Activated CD8-positive, alpha-beta memory T cell treated with anti-CD3 and anti-CD28 coated beads, Interleukin-2, amount 10 ng/mL, durations not matched to agents 7 days and 5 days (primary cell): ENCODE data around the gene TSC22D2. TPM values are rescaled to one million over a fixed set of nuclear protein-coding genes. Genes with fewer than 3 reads are reported as not detected.
"Not testable (repeated sequence)": the region's sequence is repeated elsewhere in the genome, so short reads cannot be mapped to it uniquely, and the experiment has no call there.

Experiments used
- ATAC-seq: fragments of 150-1000 bp; cut with Tn5 transposase; one replicate; pipeline ENCODE4 v1.10.0; 2021; ENCODE audit warnings: moderate library complexity
- CTCF ChIA-PET: fragments of 350-600 bp; sonication (Branson Sonifier 250); formaldehyde crosslinking; loops from one replicate; lab custom pipeline; 2021; ENCODE audit warnings: antibody characterized with exemption; lab: Charles Lee
- DNase-seq: peaks from one replicate; pipeline ENCODE4 v3.0.0-alpha.2; 2020
- H3K27ac Mint-ChIP-seq: one replicate; pipeline ENCODE4 v1.8.0; 2021; ENCODE audit warnings: mild to moderate bottlenecking, mixed read lengths
- H3K27me3 Mint-ChIP-seq: one replicate; pipeline ENCODE4 v1.8.0; 2021; ENCODE audit warnings: mixed read lengths
- H3K36me3 Mint-ChIP-seq: one replicate; pipeline ENCODE4 v1.8.0; 2021; ENCODE audit warnings: mild to moderate bottlenecking, mixed read lengths
- H3K4me1 Mint-ChIP-seq: one replicate; pipeline ENCODE4 v1.8.0; 2021; ENCODE audit warnings: mixed read lengths
- H3K4me3 Mint-ChIP-seq: one replicate; pipeline ENCODE4 v1.8.0; 2021; ENCODE audit warnings: mild to moderate bottlenecking, moderate library complexity, mixed read lengths
- H3K9me3 Mint-ChIP-seq: one replicate; pipeline ENCODE4 v1.8.0; 2022; ENCODE audit warnings: low read depth, mixed read lengths
- total RNA-seq, 2 experiments: library from RNA; stranded (reverse); gene quantifications; one replicate each; pipeline ENCODE4 v1.2.3, GENCODE V29; 2021

TSC22D2 gene
- total RNA-seq, 2 experiments from 2014 or later: 8.5 to 10.0 TPM

GRCh38 chr3:150472421-150472820 is 64.3 kb downstream of the TSC22D2 start:
- no peak for ATAC-seq
- no peak overlapping the region for H3K27ac Mint-ChIP-seq
- CTCF ChIA-PET: no interaction called here

GRCh38 chr3:150473161-150473560 is 65.1 kb downstream of the TSC22D2 start:
- H3K27me3 Mint-ChIP-seq, DNase-seq, ATAC-seq, CTCF ChIA-PET, H3K4me3 Mint-ChIP-seq, H3K4me1 Mint-ChIP-seq, H3K9me3 Mint-ChIP-seq, H3K36me3 Mint-ChIP-seq, H3K27ac Mint-ChIP-seq: not testable (repeated sequence)

More at GRCh38 chr3:150472421-150472820, 64.3 kb downstream of the TSC22D2 start:
- peaks cover 3% of the 10 kb centered on the region for H3K9me3 Mint-ChIP-seq
- H3K4me1 Mint-ChIP-seq: no peaks in the 10 kb centered on the region
- H3K27me3 Mint-ChIP-seq: peaks cover 6% of the 10 kb centered on the region
- no peak overlapping the region for H3K4me3 Mint-ChIP-seq
- DNase-seq: no peak
- H3K36me3 Mint-ChIP-seq: no peaks in the 10 kb centered on the region

GRCh38 chr3:150479370-150479769 is 71.3 kb downstream of the TSC22D2 start:
- Mint-ChIP-seq H3K27me3 (peaks cover 6% of the 10 kb centered on the region), H3K4me1 (no peaks in the 10 kb centered on the region), H3K27ac (no peak overlapping the region), H3K4me3 (no peak overlapping the region), H3K36me3 (peaks cover 4% of the 10 kb centered on the region), H3K9me3 (peaks cover 6% of the 10 kb centered on the region)
- no peak for DNase-seq
- CTCF ChIA-PET: no interaction called here
- no peak for ATAC-seq

- H3K4me1 Mint-ChIP-seq: no peaks in the 10 kb centered on the region
- DNase-seq (no peak), ATAC-seq (no peak)
- no peak overlapping the region for H3K27ac Mint-ChIP-seq
- no peak overlapping the region for H3K4me3 Mint-ChIP-seq
- peaks cover 6% of the 10 kb centered on the region for H3K27me3 Mint-ChIP-seq
- peaks cover 11% of the 10 kb centered on the region for H3K9me3 Mint-ChIP-seq
- H3K36me3 Mint-ChIP-seq: peaks cover 6% of the 10 kb centered on the region
- CTCF ChIA-PET: no interaction called here
Observed at GRCh38 chr3:150480877-150481276, 72.8 kb downstream of the TSC22D2 start.

GRCh38 chr3:150483226-150483625 is 75.1 kb downstream of the TSC22D2 start:
- no peaks in the 10 kb centered on the region for H3K27me3 Mint-ChIP-seq
- CTCF ChIA-PET: no interaction called here
- H3K9me3 Mint-ChIP-seq: peaks cover 19% of the 10 kb centered on the region

GRCh38 chr3:150484410-150484809 is 76.3 kb downstream of the TSC22D2 start:
- Mint-ChIP-seq H3K36me3 (peaks cover 8% of the 10 kb centered on the region), H3K27ac (no peak overlapping the region), H3K27me3 (no peaks in the 10 kb centered on the region), H3K9me3 (peaks cover 19% of the 10 kb centered on the region), H3K4me3 (no peak overlapping the region), H3K4me1 (no peaks in the 10 kb centered on the region)
- DNase-seq: no peak
- CTCF ChIA-PET: no interaction called here
- no peak for ATAC-seq

More at GRCh38 chr3:150483226-150483625, 75.1 kb downstream of the TSC22D2 start:
- H3K4me1 Mint-ChIP-seq: no peaks in the 10 kb centered on the region
- H3K36me3 Mint-ChIP-seq: peaks cover 8% of the 10 kb centered on the region
- ATAC-seq (no peak), DNase-seq (no peak)
- no peak overlapping the region for H3K4me3 Mint-ChIP-seq
- no peak overlapping the region for H3K27ac Mint-ChIP-seq

GRCh38 chr3:150488867-150489266 is 80.8 kb downstream of the TSC22D2 start:
- Mint-ChIP-seq H3K27me3 (no peaks in the 10 kb centered on the region), H3K4me3 (no peak overlapping the region), H3K27ac (no peak overlapping the region), H3K4me1 (no peaks in the 10 kb centered on the region), H3K9me3 (peaks cover 17% of the 10 kb centered on the region), H3K36me3 (peaks cover 8% of the 10 kb centered on the region)
- DNase-seq (no peak), ATAC-seq (no peak)
- CTCF ChIA-PET: no interaction called here

- H3K27me3 Mint-ChIP-seq: no peaks in the 10 kb centered on the region
- CTCF ChIA-PET: no interaction called here
- H3K9me3 Mint-ChIP-seq: peaks cover 8% of the 10 kb centered on the region
- no peak overlapping the region for H3K4me3 Mint-ChIP-seq
- no peak for DNase-seq
- no peak for ATAC-seq
- H3K4me1 Mint-ChIP-seq: no peaks in the 10 kb centered on the region
- peaks cover 2% of the 10 kb centered on the region for H3K36me3 Mint-ChIP-seq
- H3K27ac Mint-ChIP-seq: no peak overlapping the region
Observed at GRCh38 chr3:150490277-150490986, 82.3 kb downstream of the TSC22D2 start.

GRCh38 chr3:150494411-150494977 is 86.4 kb downstream of the TSC22D2 start:
- DNase-seq (no peak), ATAC-seq (no peak)
- Mint-ChIP-seq H3K36me3 (no peaks in the 10 kb centered on the region), H3K27ac (no peak overlapping the region), H3K4me1 (no peaks in the 10 kb centered on the region), H3K27me3 (peaks cover 4% of the 10 kb centered on the region), H3K9me3 (no peaks in the 10 kb centered on the region), H3K4me3 (no peak overlapping the region)
- CTCF ChIA-PET: interaction anchor here (0.9 to 3.5 kb wide), 16 partner anchors 14 to 527 kb away, joined by 3 to 19 read pairs (median 4); no protein-coding TSS in a partner anchor

GRCh38 chr3:150495149-150495548 is 87.1 kb downstream of the TSC22D2 start:
- no peak for DNase-seq
- CTCF ChIA-PET: interaction anchor here (0.6 to 3.5 kb wide), 22 partner anchors 8 to 528 kb away, joined by 3 to 19 read pairs (median 4); no protein-coding TSS in a partner anchor
- H3K36me3 Mint-ChIP-seq: no peaks in the 10 kb centered on the region
- H3K4me3 Mint-ChIP-seq: no peak overlapping the region
- no peaks in the 10 kb centered on the region for H3K4me1 Mint-ChIP-seq
- no peak for ATAC-seq
- H3K27me3 Mint-ChIP-seq: peaks cover 4% of the 10 kb centered on the region
- no peak overlapping the region for H3K27ac Mint-ChIP-seq
- H3K9me3 Mint-ChIP-seq: no peaks in the 10 kb centered on the region

GRCh38 chr3:150495563-150496168 is 87.6 kb downstream of the TSC22D2 start:
- peak; percentile 42 for ATAC-seq
- H3K4me1 Mint-ChIP-seq: no peaks in the 10 kb centered on the region

GRCh38 chr3:150497956-150498355 is 89.9 kb downstream of the TSC22D2 start:
- no peak overlapping the region for H3K27ac Mint-ChIP-seq
- ATAC-seq (no peak), DNase-seq (no peak)
- CTCF ChIA-PET: no interaction called here
- H3K4me3 Mint-ChIP-seq: no peak overlapping the region
- no peaks in the 10 kb centered on the region for H3K4me1 Mint-ChIP-seq
- peaks cover 6% of the 10 kb centered on the region for H3K9me3 Mint-ChIP-seq
- H3K36me3 Mint-ChIP-seq: peaks cover 2% of the 10 kb centered on the region
- peaks cover 4% of the 10 kb centered on the region for H3K27me3 Mint-ChIP-seq

More at GRCh38 chr3:150495563-150496168, 87.6 kb downstream of the TSC22D2 start:
- no peak overlapping the region for H3K27ac Mint-ChIP-seq
- DNase-seq: no peak
- H3K9me3 Mint-ChIP-seq: no peaks in the 10 kb centered on the region
- no peaks in the 10 kb centered on the region for H3K36me3 Mint-ChIP-seq
- peaks cover 4% of the 10 kb centered on the region for H3K27me3 Mint-ChIP-seq
- no peak overlapping the region for H3K4me3 Mint-ChIP-seq
- CTCF ChIA-PET: interaction anchor here (0.6 to 3.5 kb wide), 21 partner anchors 8 to 528 kb away, joined by 3 to 19 read pairs (median 4); no protein-coding TSS in a partner anchor

- CTCF ChIA-PET: interaction anchor here (1.0 to 1.5 kb wide), 2 partner anchors 273 to 775 kb away, joined by 3 read pairs; no protein-coding TSS in a partner anchor
- H3K9me3 Mint-ChIP-seq, ATAC-seq, DNase-seq, H3K4me1 Mint-ChIP-seq, H3K36me3 Mint-ChIP-seq, H3K27me3 Mint-ChIP-seq, H3K4me3 Mint-ChIP-seq, H3K27ac Mint-ChIP-seq: not testable (repeated sequence)
Observed at GRCh38 chr3:150500960-150501359, 92.9 kb downstream of the TSC22D2 start.
